GM12864 (cell line): ENCODE measurements around the gene TMTC2.

Experiments
- DNase-seq: peaks from one replicate; pipeline ENCODE4 v3.0.0-alpha.2; 2011; ENCODE audit warnings: low read depth
- H3K4me3 ChIP-seq: 2 replicates; pipeline ENCODE4 v1.5.1; 2011; ENCODE audit warnings: mild to moderate bottlenecking, low read depth, low read length, control low read depth
- TF ChIP-seq, protein P1 (sequence below): IDR thresholded peaks from 2 replicates; pipeline ENCODE4 v1.5.1; 2011; ENCODE audit warnings: low read depth, mild to moderate bottlenecking, moderate library complexity, low read length, control low read depth, inconsistent platforms; ENCODE audit errors: missing control alignments

TMTC2 gene

GRCh38 chr12:82880442-82880901, 193.8 kb downstream of the TMTC2 start:
- TF ChIP-seq, protein P1, sequence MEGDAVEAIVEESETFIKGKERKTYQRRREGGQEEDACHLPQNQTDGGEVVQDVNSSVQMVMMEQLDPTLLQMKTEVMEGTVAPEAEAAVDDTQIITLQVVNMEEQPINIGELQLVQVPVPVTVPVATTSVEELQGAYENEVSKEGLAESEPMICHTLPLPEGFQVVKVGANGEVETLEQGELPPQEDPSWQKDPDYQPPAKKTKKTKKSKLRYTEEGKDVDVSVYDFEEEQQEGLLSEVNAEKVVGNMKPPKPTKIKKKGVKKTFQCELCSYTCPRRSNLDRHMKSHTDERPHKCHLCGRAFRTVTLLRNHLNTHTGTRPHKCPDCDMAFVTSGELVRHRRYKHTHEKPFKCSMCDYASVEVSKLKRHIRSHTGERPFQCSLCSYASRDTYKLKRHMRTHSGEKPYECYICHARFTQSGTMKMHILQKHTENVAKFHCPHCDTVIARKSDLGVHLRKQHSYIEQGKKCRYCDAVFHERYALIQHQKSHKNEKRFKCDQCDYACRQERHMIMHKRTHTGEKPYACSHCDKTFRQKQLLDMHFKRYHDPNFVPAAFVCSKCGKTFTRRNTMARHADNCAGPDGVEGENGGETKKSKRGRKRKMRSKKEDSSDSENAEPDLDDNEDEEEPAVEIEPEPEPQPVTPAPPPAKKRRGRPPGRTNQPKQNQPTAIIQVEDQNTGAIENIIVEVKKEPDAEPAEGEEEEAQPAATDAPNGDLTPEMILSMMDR = no peak
- no peak overlapping the region for H3K4me3 ChIP-seq
- DNase-seq = no peak

DNA sequence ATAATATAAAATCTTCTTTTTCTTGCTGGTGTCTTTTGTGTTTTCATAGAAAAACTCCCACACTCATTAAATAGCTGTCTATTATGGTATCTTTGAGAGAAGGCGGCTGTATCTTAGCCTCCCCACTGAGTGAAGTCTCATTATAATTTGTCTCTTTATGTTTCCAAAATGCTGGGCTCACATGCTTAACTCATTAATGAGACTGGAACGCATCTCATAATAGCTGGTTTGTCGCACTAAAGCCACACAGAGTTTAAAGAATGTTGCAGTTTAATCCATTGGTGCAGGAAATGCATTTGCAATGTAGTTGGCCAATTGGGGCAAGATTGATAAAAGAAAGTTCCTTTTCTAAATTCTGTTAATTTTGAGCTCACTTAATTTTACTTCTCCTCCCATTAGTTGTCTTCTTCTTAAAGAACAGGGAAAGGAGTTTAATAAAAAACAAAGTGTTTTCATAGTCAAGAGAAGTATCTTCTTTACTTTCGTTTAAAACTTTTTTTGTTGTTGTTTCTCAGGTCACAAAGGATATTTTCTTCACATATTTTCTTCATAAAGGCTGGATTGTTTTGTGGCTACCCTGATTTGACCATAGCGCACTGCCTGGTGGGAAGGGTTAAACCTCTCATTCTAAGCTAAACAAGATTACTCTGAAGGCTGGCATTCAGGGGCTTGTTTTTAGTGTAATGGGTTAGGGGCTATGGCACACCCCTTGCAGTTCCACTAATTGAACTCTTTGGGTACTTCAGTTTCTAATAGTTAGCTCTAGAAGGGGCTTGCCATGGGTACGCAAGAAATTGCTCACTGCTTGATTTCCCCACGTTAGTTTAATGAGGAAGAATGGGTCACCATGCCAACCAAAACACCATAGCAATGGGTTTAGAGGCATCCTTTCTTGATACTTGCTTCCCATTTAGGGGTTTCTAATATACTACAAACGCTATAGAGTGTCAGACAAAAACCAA, 197.0 kb downstream of the TMTC2 start:
- H3K4me3 ChIP-seq = no peak overlapping the region
- TF ChIP-seq, protein P1 = no peak
- DNase-seq = no peak

GRCh38 chr12:82886671-82887340, 200.1 kb downstream of the TMTC2 start:
- no peak for DNase-seq
- TF ChIP-seq, protein P1 = no peak
- no peak overlapping the region for H3K4me3 ChIP-seq

GRCh38 chr12:82893896-82894295, 207.2 kb downstream of the TMTC2 start:
- TF ChIP-seq, protein P1 = no peak
- no peak overlapping the region for H3K4me3 ChIP-seq
- DNase-seq = no peak

DNA sequence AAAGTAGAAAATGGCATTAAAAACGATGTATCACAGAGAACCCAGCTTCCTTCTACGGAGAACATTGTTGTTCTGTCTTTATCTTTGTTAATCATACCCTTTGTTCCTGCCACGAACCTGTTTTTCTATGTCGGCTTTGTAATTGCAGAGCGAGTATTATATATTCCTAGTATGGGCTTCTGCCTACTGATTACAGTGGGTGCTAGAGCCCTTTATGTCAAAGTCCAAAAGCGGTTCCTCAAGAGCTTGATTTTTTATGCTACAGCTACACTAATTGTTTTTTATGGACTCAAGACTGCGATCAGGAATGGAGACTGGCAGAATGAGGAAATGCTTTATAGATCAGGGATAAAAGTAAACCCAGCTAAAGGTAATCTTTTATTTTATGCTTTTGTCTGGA, 209.6 kb downstream of the TMTC2 start:
- TF ChIP-seq, protein P1 = no peak
- no peak for DNase-seq
- no peak overlapping the region for H3K4me3 ChIP-seq

- DNase-seq = no peak
- no peak overlapping the region for H3K4me3 ChIP-seq
- TF ChIP-seq, protein P1 = no peak
Observed at GRCh38 chr12:82896979-82897378, 210.3 kb downstream of the TMTC2 start.
